DMS114 treated with DMSO at 0.1 percent for 48 hours (cell line): ENCODE data around the gene RNU7-1.

Source experiments
- DNase-seq: peaks from one replicate; lab custom pipeline; 2025; ENCODE audit not compliant: unreplicated experiment; lab: John Stamatoyannopoulos, UW

RNU7-1 gene

GRCh38 chr12:6952121-6952862 lies 8.7 kb downstream of the RNU7-1 start:
- no peak for DNase-seq

DNA sequence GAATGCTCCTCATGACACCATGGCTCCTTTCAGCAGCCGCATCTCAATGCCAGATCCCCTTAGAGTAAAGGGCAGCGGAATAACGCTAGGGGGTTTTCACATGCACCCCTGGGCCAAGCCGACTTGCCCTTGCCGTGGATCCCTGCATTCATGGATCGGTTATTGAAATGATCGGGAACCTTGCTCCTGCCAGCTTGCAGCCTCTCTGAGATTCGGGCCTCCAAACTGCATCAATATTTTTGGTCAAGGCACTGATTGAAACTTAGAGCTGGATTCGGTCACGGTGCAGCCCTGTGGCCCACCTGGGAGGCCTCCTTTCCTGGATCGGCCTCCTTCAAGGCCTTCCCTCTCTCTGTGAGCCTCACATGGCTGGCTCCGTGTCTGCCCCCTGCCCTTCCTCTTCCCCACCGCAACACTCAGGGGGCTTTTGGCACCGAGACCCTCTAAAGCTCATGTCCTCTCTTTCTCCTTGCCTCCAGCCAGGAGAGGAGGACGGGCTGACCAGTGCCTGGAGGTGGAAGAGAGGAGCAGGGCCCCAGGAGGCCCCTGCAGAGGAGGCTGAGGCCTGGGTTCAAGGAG lies 9.3 kb downstream of the RNU7-1 start:
- DNase-seq: no peak

GRCh38 chr12:6953442-6954315 lies 10.1 kb downstream of the RNU7-1 start:
- no peak for DNase-seq

DNA sequence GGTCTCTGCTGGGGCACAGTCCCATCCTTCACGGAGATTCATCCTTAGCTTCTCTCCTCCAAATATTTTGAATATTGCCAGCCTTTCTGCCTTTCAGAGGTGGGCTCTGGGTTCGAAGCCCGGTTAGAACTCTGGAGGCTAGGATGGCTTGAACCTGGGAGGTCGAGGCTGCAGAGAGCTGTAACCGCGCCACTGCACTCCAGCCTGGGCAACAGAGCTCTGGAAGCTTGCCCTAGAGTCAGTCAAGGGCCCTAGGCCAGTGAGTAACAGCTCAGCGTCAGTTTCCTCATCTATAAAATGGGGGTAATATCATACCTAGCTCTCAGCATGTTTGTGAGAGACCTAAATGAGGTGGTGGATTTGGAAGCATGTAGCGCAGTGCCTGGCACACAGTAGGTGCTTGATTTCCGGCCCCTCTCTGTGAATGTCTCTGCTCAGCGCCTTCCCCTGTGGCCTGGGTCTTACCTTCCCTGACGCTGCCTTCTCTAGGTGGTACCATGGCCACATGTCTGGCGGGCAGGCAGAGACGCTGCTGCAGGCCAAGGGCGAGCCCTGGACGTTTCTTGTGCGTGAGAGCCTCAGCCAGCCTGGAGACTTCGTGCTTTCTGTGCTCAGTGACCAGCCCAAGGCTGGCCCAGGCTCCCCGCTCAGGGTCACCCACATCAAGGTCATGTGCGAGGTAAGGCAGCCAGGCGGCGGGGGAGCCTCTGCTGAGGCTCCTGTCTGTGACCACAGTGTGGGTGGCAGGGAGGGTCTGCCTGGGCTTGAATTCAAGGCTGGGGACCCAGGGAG lies 10.9 kb downstream of the RNU7-1 start:
- no peak for DNase-seq

DNA sequence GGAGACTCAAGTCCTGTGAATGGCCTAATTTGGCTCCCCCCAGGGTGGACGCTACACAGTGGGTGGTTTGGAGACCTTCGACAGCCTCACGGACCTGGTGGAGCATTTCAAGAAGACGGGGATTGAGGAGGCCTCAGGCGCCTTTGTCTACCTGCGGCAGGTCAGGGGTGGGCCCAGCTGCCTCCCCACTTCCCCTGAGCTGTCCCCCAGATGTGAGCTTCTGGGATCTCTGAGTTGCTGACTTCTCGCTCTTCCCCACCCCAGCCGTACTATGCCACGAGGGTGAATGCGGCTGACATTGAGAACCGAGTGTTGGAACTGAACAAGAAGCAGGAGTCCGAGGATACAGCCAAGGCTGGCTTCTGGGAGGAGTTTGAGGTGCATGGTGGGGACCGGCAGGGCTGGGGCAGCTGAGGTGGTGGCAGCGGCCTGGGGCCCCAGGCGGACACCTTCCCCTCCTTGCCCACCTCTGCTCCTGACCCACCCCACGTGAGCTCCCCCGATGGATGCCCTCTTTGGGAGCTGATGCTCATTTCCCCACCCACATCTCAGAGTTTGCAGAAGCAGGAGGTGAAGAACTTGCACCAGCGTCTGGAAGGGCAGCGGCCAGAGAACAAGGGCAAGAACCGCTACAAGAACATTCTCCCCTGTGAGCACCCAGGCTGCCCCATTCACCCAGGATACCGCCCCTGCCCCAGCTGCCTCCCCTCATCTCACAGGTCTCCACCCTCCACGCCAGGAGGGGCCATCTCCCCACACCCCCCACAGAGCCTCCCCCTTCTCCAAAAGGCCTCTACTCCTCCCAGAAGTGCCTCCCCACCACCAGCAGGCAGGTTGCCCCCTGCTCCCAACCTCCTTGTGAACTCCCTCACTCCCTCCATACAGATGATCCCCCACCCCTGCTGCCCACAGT lies 11.7 kb downstream of the RNU7-1 start:
- no peak for DNase-seq

- no peak for DNase-seq
Measured at GRCh38 chr12:6956021-6956727, 12.6 kb downstream of the RNU7-1 start.

DNA sequence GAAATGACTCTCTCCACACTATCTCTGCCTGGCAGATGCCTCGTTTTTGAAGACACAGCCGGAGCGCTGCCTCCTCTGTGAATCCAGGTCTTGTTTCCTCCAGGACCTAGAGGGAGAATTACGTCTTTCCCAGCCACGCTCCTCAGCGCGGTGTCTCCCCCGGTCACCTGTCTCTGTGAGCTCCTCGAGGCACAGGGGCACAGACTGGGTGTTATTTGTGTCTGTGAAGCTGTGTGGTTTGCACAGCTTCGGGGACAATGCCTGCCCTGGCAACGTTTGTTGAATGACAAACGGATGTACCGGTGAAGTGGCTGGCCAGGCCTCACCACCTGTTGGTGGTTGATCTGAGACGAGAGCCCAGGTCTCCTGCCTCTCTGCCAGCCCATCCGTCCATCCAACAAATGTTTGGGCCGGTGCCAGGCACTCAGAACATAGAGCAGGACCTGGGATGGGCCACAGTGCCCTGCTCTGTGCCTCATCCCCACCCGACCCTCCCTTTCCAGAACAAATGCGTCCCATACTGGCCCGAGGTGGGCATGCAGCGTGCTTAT lies 13.6 kb downstream of the RNU7-1 start:
- no peak for DNase-seq

GRCh38 chr12:6957741-6958608 lies 14.4 kb downstream of the RNU7-1 start:
- DNase-seq: no peak

DNA sequence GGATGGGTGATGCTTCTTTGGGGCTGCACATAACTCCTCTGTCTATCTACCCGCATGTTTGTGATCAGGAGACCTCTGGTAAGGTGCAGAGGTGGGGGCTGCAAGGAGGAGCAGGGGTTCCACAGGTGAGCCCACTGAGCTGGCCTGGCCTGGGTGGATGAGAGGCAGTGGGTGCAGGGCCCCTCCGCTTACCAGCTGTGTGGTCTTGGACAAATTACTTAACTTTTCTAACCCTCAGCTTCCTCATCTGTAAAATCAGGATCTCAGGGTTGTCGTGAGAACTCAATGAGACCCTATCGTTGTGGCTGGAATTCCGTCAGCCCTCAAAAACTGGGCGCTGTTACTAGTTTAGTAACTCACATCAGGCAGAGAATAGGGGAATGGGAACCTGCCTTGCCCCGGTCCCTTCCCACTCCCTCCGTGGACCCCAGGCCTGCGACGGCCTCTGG lies 15.0 kb downstream of the RNU7-1 start:
- no peak for DNase-seq

DNA sequence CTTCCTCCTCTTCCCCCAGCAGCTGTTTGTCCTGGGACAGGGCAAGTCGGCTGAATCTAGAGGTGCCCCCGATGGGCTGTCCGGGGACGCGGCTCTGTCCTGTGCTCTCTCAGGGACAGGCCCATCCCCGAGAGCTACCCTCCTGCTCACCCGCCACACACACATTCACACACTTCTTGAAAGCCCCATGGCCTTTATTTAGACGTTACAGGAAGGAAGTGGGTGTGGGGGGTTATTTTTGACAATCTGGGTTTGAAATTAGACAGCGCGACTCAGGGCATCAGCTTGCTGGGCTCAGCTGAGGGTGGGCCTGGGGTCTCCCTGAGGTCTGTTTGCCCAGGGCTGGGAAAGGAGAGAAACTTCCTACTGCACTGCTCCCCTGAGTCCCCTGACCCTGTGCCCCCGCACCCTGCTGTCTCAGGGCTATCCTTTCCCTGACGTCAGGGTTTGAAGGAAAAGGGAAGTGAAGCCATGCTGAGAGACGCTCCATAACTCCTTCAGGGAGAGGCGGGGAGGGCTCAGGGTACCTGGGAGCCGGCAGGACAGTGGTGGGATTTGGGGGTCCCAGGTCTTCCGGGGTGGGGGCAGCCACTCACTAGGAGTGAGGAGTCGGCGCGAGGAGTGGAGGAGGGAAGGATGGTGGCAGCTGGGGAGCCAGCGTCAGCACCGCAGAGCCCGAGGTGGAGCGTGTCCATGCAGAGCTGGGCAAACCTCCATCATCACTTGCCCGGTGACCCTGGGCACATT lies 15.6 kb downstream of the RNU7-1 start:
- no peak for DNase-seq

- DNase-seq: no peak
Measured at GRCh38 chr12:6959805-6960592, 16.4 kb downstream of the RNU7-1 start.

- DNase-seq: peak; percentile 52
Measured at GRCh38 chr12:6960593-6961277, 17.1 kb downstream of the RNU7-1 start.

DNA sequence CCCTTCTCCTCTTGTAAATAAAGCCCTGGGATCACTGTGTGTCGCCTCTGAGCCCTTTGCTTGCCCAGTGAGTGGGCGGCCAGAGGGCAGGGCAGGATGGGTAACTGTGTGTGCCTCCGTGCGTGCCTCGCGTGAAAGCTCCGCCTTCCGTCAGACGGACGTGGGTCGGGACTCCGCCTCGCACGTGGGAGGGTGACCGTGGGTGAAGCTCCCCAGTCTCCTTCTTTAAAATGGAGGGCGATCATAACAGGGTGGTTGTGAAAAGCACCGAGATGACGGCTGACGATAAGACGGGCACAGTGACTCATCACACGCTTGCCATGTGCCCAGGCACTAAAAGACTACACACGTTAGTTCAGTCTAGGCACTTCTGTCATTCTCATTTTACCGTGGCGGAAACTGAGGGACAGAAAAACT lies 17.7 kb downstream of the RNU7-1 start:
- DNase-seq: no peak

- DNase-seq: no peak
Measured at GRCh38 chr12:6961695-6962284, 18.2 kb downstream of the RNU7-1 start.

DNA sequence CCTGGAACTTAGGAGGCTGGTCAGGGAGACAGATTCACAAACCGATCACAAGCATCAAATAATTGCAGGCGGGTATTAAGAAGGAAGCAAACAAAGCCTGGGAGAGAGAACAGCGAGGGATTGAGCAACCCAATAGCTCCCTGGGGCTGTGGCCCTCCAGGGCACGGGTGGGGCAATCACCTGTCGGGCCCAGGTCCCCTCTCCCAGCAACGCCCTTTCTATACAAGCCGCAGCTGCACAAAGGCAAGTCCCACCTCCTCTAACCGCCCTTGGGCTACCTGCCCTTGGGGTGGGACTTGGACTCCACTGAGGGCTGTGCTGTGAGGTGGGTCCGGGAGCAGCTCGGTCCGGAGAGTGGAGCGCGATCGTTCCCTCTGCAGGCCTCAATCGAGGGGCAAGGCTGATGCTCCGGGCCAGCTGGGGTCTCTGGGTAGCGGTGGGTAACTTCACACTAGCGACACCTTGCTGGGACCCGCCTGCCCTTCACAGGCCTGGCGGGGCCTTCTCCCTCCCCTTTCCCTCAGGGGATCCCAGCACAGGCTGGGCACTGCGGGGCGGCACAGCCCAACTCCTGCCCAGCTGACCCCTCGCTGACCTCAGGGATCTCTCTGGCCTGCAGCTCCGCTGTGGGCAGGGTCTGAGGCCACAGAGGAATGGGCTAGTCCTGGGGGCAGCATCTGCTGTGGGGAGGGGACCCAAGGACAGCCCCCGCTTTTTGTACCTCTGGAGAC lies 18.8 kb downstream of the RNU7-1 start:
- no peak for DNase-seq
